ENCODE results near the gene DENND5B. TPM values are rescaled to one million over a fixed set of nuclear protein-coding genes. Genes with fewer than 3 reads are reported as not detected.
"Not testable (repeated sequence)": the region's sequence is repeated elsewhere in the genome, so short reads cannot be mapped to it uniquely, and the experiment has no call there.

Gene DENND5B
- total and polyA plus RNA-seq, 4 donors, result 3.1 to 22.5 (median 12.7) TPM

DNA sequence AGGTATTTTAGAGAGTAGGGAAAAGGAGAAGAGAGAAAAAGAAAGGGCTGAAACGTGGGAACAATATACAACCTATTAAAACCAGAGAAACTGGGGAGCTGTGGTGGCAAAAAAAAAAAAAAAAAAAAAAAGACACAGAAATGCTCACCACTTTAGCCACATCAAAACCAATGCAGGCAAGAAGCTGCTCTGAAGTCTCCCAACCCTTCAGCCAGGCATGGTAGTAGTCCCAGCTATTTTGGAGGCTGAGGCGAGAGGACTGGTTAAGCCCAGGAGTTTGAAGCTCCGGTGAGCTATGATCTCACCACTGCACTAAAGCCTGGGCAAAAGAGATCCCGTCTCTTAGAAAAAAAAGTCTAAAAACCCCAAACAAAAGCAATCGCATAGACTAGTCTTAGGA lies 33.2 kb downstream of the DENND5B start:
- Histone ChIP-seq H3K27ac (ENCODE audit: low read depth in 1 of 2, low read length in 2 of 2) (no peak overlapping the region), H3K36me3 (ENCODE audit: control insufficient read depth in 1 of 2, insufficient read depth in 2 of 2, low read length in 1 of 2) (no peaks in the 10 kb centered on the region), H3K4me3 (ENCODE audit: low read length in 2 of 2) (no peak overlapping the region), H3K9me3 (ENCODE audit: control insufficient read depth, low read length) (no peaks in the 10 kb centered on the region), H3K27me3 (ENCODE audit: control insufficient read depth in 1 of 2, insufficient read depth in 2 of 2, low read length in 1 of 2) (no peaks in the 10 kb centered on the region), H3K4me1 (ENCODE audit: control insufficient read depth in 1 of 2, insufficient read depth in 2 of 2, low read length in 2 of 2) (peaks cover 3% of the 10 kb centered on the region in 2 donors)
- DNase-seq (no peak), ATAC-seq (ENCODE audit: low FRiP score) (no peak)
- 88 to 91% methylated on average over 5 of the region's 5 CpGs for WGBS, 2 donors
- intact Hi-C loops (cut with DNase I), result no loop called here

DNA sequence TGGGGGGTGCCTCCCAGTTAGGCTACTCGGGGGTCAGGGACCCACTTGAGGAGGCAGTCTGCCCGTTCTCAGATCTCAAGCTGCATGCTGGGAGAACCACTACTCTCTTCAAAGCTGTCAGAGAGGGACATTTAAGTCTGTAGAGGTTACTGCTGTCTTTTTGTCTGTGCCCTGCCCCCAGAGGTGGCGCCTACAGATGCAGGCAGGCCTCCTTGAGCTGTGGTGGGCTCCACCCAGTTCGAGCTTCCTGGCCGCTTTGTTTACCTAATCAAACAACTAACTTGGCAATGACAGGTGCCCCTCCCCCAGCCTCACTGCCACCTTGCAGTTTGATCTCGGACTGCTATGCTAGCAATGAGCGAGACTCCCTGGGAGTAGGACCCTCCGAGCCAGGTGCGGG lies 35.5 kb downstream of the DENND5B start:
- H3K4me3 ChIP-seq (ENCODE audit: low read length in 2 of 2); H3K27me3 ChIP-seq (ENCODE audit: control insufficient read depth in 1 of 2, insufficient read depth in 2 of 2, low read length in 1 of 2); DNase-seq; intact Hi-C loops (cut with DNase I); ATAC-seq (ENCODE audit: low FRiP score); H3K9me3 ChIP-seq (ENCODE audit: control insufficient read depth, low read length); H3K27ac ChIP-seq (ENCODE audit: low read depth in 1 of 2, low read length in 2 of 2); H3K36me3 ChIP-seq (ENCODE audit: control insufficient read depth in 1 of 2, insufficient read depth in 2 of 2, low read length in 1 of 2); H3K4me1 ChIP-seq (ENCODE audit: control insufficient read depth in 1 of 2, insufficient read depth in 2 of 2, low read length in 2 of 2): not testable (repeated sequence)
- 91 to 96% methylated on average over 7 to 8 of the region's 9 CpGs for WGBS, 2 donors

DNA sequence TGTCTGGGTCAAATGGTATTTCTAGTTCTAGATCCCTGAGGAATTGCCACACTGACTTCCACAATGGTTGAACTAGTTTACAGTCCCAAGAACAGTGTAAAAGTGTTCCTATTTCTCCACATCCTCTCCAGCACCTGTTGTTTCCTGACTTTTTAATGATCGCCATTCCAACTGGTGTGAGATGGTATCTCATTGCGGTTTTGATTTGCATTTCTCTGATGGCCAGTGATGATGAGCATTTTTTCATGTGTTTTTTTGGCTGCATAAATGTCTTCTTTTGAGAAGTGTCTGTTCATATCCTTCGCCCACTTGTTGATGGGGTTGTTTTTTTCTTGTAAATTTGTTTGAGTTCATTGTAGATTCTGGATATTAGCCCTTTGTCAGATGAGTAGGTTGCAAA lies 40.3 kb downstream of the DENND5B start:
- H3K27me3 ChIP-seq (ENCODE audit: control insufficient read depth in 1 of 2, insufficient read depth in 2 of 2, low read length in 1 of 2); H3K36me3 ChIP-seq (ENCODE audit: control insufficient read depth in 1 of 2, insufficient read depth in 2 of 2, low read length in 1 of 2); intact Hi-C loops (cut with DNase I); H3K4me3 ChIP-seq (ENCODE audit: low read length in 2 of 2); DNase-seq; H3K9me3 ChIP-seq (ENCODE audit: control insufficient read depth, low read length); H3K4me1 ChIP-seq (ENCODE audit: control insufficient read depth in 1 of 2, insufficient read depth in 2 of 2, low read length in 2 of 2); ATAC-seq (ENCODE audit: low FRiP score); H3K27ac ChIP-seq (ENCODE audit: low read depth in 1 of 2, low read length in 2 of 2): not testable (repeated sequence)
- 88 to 94% methylated on average over 3 of the region's 3 CpGs for WGBS, 2 donors

DNA sequence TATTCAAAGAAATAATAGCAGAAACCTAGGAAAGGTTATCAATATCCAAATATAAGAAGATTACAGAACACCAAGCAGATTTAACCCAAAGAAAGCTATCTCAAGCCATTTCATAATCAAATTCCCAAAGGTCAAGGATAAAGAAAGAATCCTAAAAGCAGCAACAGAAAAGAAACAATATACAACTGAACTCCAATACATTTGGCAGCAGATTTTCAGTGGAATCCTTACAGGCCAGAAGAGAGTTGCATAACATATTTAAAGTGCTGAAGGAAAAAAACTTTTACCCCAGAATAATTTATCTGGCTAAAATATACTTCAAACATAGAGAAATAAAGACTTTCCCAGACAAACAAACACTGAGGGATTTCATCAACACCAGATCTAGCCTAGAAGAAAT lies 54.3 kb downstream of the DENND5B start:
- ATAC-seq (ENCODE audit: low FRiP score) (no peak), DNase-seq (no peak)
- H3K27ac ChIP-seq (ENCODE audit: low read depth in 1 of 2, low read length in 2 of 2), result no peak overlapping the region
- peaks cover 0 to 4% of the 10 kb centered on the region in 2 donors for H3K4me1 ChIP-seq (ENCODE audit: control insufficient read depth in 1 of 2, insufficient read depth in 2 of 2, low read length in 2 of 2)
- H3K27me3 ChIP-seq (ENCODE audit: control insufficient read depth in 1 of 2, insufficient read depth in 2 of 2, low read length in 1 of 2), result no peaks in the 10 kb centered on the region
- intact Hi-C loops (cut with DNase I), result no loop called here
- H3K4me3 ChIP-seq (ENCODE audit: low read length in 2 of 2), result no peak overlapping the region
- no peaks in the 10 kb centered on the region for H3K9me3 ChIP-seq (ENCODE audit: control insufficient read depth, low read length)
- H3K36me3 ChIP-seq (ENCODE audit: control insufficient read depth in 1 of 2, insufficient read depth in 2 of 2, low read length in 1 of 2), result no peaks in the 10 kb centered on the region

DNA sequence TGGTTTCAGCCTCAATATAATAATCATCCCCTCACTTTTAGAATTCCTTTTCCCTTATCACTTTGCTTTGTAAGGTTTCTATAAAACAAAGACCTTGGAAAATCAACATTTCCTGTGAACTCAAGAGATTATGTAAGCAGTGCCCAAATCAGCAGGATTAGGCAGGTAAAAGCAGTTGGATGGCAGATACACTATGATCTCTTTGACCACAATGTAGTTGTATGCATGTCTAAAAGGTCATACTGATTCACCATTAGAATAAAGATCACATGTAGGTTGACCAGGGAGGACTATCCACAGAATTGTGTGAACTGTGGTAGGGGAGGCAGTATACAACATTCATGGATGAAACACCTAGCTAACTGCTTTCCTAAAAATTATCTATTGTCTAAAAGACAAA lies 57.5 kb downstream of the DENND5B start:
- H3K4me3 ChIP-seq (ENCODE audit: low read length in 2 of 2), result no peak overlapping the region
- no peak for ATAC-seq (ENCODE audit: low FRiP score)
- intact Hi-C loops (cut with DNase I), result no loop called here
- H3K27me3 ChIP-seq (ENCODE audit: control insufficient read depth in 1 of 2, insufficient read depth in 2 of 2, low read length in 1 of 2), result no peaks in the 10 kb centered on the region
- peaks cover 0 to 4% of the 10 kb centered on the region in 2 donors for H3K4me1 ChIP-seq (ENCODE audit: control insufficient read depth in 1 of 2, insufficient read depth in 2 of 2, low read length in 2 of 2)
- H3K36me3 ChIP-seq (ENCODE audit: control insufficient read depth in 1 of 2, insufficient read depth in 2 of 2, low read length in 1 of 2), result no peaks in the 10 kb centered on the region
- no peaks in the 10 kb centered on the region for H3K9me3 ChIP-seq (ENCODE audit: control insufficient read depth, low read length)
- no peak for DNase-seq
- H3K27ac ChIP-seq (ENCODE audit: low read depth in 1 of 2, low read length in 2 of 2), result no peak overlapping the region

DNA sequence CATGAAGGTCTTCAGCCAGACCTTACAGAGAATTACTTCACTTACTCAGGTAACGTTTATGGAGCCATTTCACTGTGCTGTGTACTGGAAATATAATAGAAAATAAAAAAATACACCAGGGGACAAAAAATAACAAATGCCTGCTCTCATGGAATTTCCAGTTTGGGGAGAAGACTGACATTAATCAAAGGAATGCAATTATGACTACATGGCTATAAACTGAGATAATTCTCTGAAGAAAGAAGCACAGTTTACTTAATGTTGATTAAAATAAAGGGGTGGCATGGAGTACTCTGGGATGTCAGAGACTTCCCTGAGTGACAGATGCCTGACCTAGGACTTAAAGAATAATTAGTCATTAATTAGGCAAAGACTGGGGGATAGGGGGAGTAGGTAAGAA lies 59.0 kb downstream of the DENND5B start:
- Histone ChIP-seq H3K9me3 (ENCODE audit: control insufficient read depth, low read length) (no peaks in the 10 kb centered on the region), H3K27me3 (ENCODE audit: control insufficient read depth in 1 of 2, insufficient read depth in 2 of 2, low read length in 1 of 2) (no peaks in the 10 kb centered on the region), H3K4me3 (ENCODE audit: low read length in 2 of 2) (no peak overlapping the region), H3K4me1 (ENCODE audit: control insufficient read depth in 1 of 2, insufficient read depth in 2 of 2, low read length in 2 of 2) (peaks cover 0 to 4% of the 10 kb centered on the region in 2 donors), H3K36me3 (ENCODE audit: control insufficient read depth in 1 of 2, insufficient read depth in 2 of 2, low read length in 1 of 2) (no peaks in the 10 kb centered on the region), H3K27ac (ENCODE audit: low read depth in 1 of 2, low read length in 2 of 2) (no peak overlapping the region)
- ATAC-seq (ENCODE audit: low FRiP score), result no peak
- intact Hi-C loops (cut with DNase I), result no loop called here
- DNase-seq, result no peak
- 31 to 45% methylated on average over 1 of the region's 1 CpG for WGBS, 2 donors

DNA sequence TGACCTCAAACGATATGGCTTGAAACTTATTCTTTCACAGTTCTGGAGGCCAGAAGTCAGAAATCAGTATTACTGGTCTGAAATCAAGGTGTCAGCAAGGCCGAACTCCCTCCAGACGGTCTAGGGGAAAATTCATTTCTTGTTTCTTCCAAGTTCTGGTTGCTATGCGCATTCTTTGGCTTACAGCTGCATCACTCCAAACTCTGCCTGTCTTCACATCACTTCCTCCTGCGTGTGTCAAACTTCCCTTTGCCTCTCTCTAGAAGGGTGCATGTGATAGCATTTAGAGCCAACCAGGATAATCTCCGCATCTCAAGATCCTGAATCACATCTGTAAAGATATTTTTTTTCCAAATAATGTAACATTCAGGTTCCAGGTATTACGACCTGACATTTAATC lies 62.8 kb downstream of the DENND5B start:
- Histone ChIP-seq H3K9me3 (ENCODE audit: control insufficient read depth, low read length) (no peaks in the 10 kb centered on the region), H3K27me3 (ENCODE audit: control insufficient read depth in 1 of 2, insufficient read depth in 2 of 2, low read length in 1 of 2) (no peaks in the 10 kb centered on the region), H3K4me3 (ENCODE audit: low read length in 2 of 2) (no peak overlapping the region), H3K27ac (ENCODE audit: low read depth in 1 of 2, low read length in 2 of 2) (no peak overlapping the region), H3K36me3 (ENCODE audit: control insufficient read depth in 1 of 2, insufficient read depth in 2 of 2, low read length in 1 of 2) (no peaks in the 10 kb centered on the region), H3K4me1 (ENCODE audit: control insufficient read depth in 1 of 2, insufficient read depth in 2 of 2, low read length in 2 of 2) (peaks cover 0 to 4% of the 10 kb centered on the region in 2 donors)
- WGBS, 2 donors, result 93 to 96% methylated on average over 7 of the region's 7 CpGs
- no peak for ATAC-seq (ENCODE audit: low FRiP score)
- intact Hi-C loops (cut with DNase I), result no loop called here
- DNase-seq, result no peak

DNA sequence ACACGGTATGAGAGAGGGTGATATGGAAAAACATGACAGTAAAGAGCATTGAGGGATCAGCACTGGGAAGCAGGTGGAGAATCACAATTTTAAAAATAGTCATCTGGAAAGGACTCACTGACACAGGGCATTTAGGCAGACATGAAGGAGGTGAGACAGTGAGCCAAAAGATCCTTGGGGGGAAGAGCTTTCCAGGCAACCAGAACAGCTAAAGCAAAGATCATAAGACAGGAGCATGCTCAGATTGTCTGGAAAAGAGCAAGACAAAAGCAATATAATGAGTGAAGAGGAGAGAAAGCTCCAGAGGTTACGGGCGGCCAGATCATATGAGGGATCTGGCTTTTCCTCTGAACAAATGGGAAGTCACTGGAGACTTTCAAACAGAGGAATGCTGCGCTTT lies 63.9 kb downstream of the DENND5B start:
- Histone ChIP-seq H3K27ac (ENCODE audit: low read depth in 1 of 2, low read length in 2 of 2) (no peak overlapping the region), H3K4me3 (ENCODE audit: low read length in 2 of 2) (no peak overlapping the region), H3K9me3 (ENCODE audit: control insufficient read depth, low read length) (no peaks in the 10 kb centered on the region), H3K36me3 (ENCODE audit: control insufficient read depth in 1 of 2, insufficient read depth in 2 of 2, low read length in 1 of 2) (no peaks in the 10 kb centered on the region), H3K4me1 (ENCODE audit: control insufficient read depth in 1 of 2, insufficient read depth in 2 of 2, low read length in 2 of 2) (no peaks in the 10 kb centered on the region), H3K27me3 (ENCODE audit: control insufficient read depth in 1 of 2, insufficient read depth in 2 of 2, low read length in 1 of 2) (no peaks in the 10 kb centered on the region)
- 96 to 98% methylated on average over 4 of the region's 4 CpGs for WGBS, 2 donors
- intact Hi-C loops (cut with DNase I), result no loop called here
- DNase-seq, result no peak
- no peak for ATAC-seq (ENCODE audit: low FRiP score)

DNA sequence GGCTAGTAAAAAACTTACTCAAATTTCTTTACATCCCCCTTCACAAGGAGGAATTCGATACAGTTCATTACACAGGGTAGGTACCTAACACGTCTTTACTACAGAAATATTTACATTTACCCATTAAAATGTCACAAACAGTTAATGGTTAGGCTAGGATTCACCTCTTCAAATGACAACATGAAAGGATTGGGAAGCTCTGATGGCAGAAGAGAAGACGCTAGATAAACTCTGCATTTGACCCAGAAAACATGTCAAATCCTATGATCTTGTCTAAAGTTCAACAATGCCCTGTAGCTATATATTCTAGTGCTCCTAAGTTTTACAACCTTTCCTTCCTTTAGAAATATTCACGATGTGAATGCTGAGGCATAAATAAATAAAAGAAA lies 64.8 kb downstream of the DENND5B start:
- no peaks in the 10 kb centered on the region for H3K4me1 ChIP-seq (ENCODE audit: control insufficient read depth in 1 of 2, insufficient read depth in 2 of 2, low read length in 2 of 2)
- intact Hi-C loops (cut with DNase I), result no loop called here
- H3K27me3 ChIP-seq (ENCODE audit: control insufficient read depth in 1 of 2, insufficient read depth in 2 of 2, low read length in 1 of 2), result no peaks in the 10 kb centered on the region
- ATAC-seq (ENCODE audit: low FRiP score), result no peak
- no peak overlapping the region for H3K27ac ChIP-seq (ENCODE audit: low read depth in 1 of 2, low read length in 2 of 2)
- H3K36me3 ChIP-seq (ENCODE audit: control insufficient read depth in 1 of 2, insufficient read depth in 2 of 2, low read length in 1 of 2), result no peaks in the 10 kb centered on the region
- no peak overlapping the region for H3K4me3 ChIP-seq (ENCODE audit: low read length in 2 of 2)
- no peaks in the 10 kb centered on the region for H3K9me3 ChIP-seq (ENCODE audit: control insufficient read depth, low read length)
- DNase-seq, result no peak
- 58 to 63% methylated on average over 4 of the region's 4 CpGs for WGBS, 2 donors

All from aorta (tissue), 5 donors.